Measurements from ENCODE around the gene TBC1D4. TPM values are rescaled to one million over a fixed set of nuclear protein-coding genes. Genes with fewer than 3 reads are reported as not detected.

The TBC1D4 gene
- total RNA-seq, 4 donors from 2014 or later: 14.9 to 20.8 (median 16.6) TPM

- H3K9me3 ChIP-seq: no peaks in the 10 kb centered on the region
- DNase-seq: no peak
- peaks cover 0 to 6% (median 0%) of the 10 kb centered on the region in 3 donors for H3K36me3 ChIP-seq
- no peak overlapping the region for H3K4me3 ChIP-seq
- intact Hi-C loops (cut with DNase I): loop anchor here (10.0 kb wide), 1 partner anchor 178 kb away; the partner anchor contains the start of gene UCHL3
- TF ChIP-seq CTCF (IDR thresholded peaks at IDR 0.05): no peak
- no peak for TF ChIP-seq POLR2A (IDR thresholded peaks at IDR 0.05)
- WGBS, 2 donors: 55 to 80% methylated on average over 3 of the region's 3 CpGs
- H3K27me3 ChIP-seq: no peaks in the 10 kb centered on the region
- no peak overlapping the region for H3K27ac ChIP-seq
- peaks cover 0 to 54% (median 24%) of the 10 kb centered on the region in 3 donors for H3K4me1 ChIP-seq
Measured at GRCh38 chr13:75366380-75367280, 115.3 kb downstream of the TBC1D4 start.

- Histone ChIP-seq H3K27ac (peak overlapping the region in 2 of 4 donors; percentile 2 to 32), H3K27me3 (no peaks in the 10 kb centered on the region), H3K4me1 (peaks cover 0 to 54% (median 24%) of the 10 kb centered on the region in 3 donors), H3K4me3 (peak overlapping the region in 1 of 4 donors; percentile 2), H3K36me3 (peaks cover 0 to 8% (median 0%) of the 10 kb centered on the region in 3 donors), H3K9me3 (no peaks in the 10 kb centered on the region)
- intact Hi-C loops (cut with DNase I): loop anchor here (10.0 kb wide), 1 partner anchor 179 kb away; the partner anchor contains the start of gene UCHL3
- 63 to 67% methylated on average over 5 of the region's 5 CpGs for whole genome bisulfite sequencing, 2 donors
- TF ChIP-seq POLR2A (IDR thresholded peaks at IDR 0.05): no peak
- TF ChIP-seq CTCF (IDR thresholded peaks at IDR 0.05): peak in 1 of 6 experiments; percentile 17
- no peak for DNase-seq
Measured at GRCh38 chr13:75365724-75366173, 116.2 kb downstream of the TBC1D4 start.

- WGBS, 2 donors: 57 to 72% methylated on average over 3 of the region's 3 CpGs
- Histone ChIP-seq H3K9me3 (no peaks in the 10 kb centered on the region), H3K4me3 (no peak overlapping the region), H3K4me1 (peaks cover 0 to 54% (median 24%) of the 10 kb centered on the region in 3 donors), H3K36me3 (peaks cover 0 to 8% (median 0%) of the 10 kb centered on the region in 3 donors), H3K27me3 (no peaks in the 10 kb centered on the region), H3K27ac (no peak overlapping the region)
- no peak for DNase-seq
- no peak for TF ChIP-seq POLR2A (IDR thresholded peaks at IDR 0.05)
- peak in 1 of 6 experiments; percentile 24 for TF ChIP-seq CTCF (IDR thresholded peaks at IDR 0.05)
- intact Hi-C loops (cut with DNase I): loop anchor here (10.0 kb wide), 1 partner anchor 181 kb away; the partner anchor contains the start of gene UCHL3
Measured at GRCh38 chr13:75364131-75364713, 117.7 kb downstream of the TBC1D4 start.

GRCh38 chr13:75363371-75363770 lies 118.6 kb downstream of the TBC1D4 start:
- Histone ChIP-seq H3K4me3 (no peak overlapping the region), H3K4me1 (peaks cover 0 to 46% (median 21%) of the 10 kb centered on the region in 3 donors), H3K9me3 (no peaks in the 10 kb centered on the region), H3K27me3 (no peaks in the 10 kb centered on the region), H3K36me3 (peaks cover 0 to 8% (median 0%) of the 10 kb centered on the region in 3 donors), H3K27ac (no peak overlapping the region)
- TF ChIP-seq CTCF (IDR thresholded peaks at IDR 0.05): no peak
- no peak for TF ChIP-seq POLR2A (IDR thresholded peaks at IDR 0.05)
- WGBS, 2 donors: 83 to 88% methylated on average over 3 of the region's 3 CpGs
- no peak for DNase-seq
- intact Hi-C loops (cut with DNase I): loop anchor here (10.0 kb wide), 1 partner anchor 181 kb away; the partner anchor contains the start of gene UCHL3

Data from esophagus squamous epithelium (tissue), 5 donors.